Stimulated activated CD8-positive, alpha-beta memory T cell treated with anti-CD3 and anti-CD28 coated beads, Interleukin-4, amount 100 ng/mL, for 48 hours (primary cell): ENCODE results near the gene OXSR1.
"Not testable (repeated sequence)": the region's sequence is repeated elsewhere in the genome, so short reads cannot be mapped to it uniquely, and the experiment has no call there.

Experiments used
- DNase-seq: peaks from one replicate; pipeline ENCODE4 v3.0.0-alpha.2; 2020

The OXSR1 gene

GRCh38 chr3:38169027-38169317, 3.6 kb downstream of the OXSR1 start:
- DNase-seq, result no peak

DNA sequence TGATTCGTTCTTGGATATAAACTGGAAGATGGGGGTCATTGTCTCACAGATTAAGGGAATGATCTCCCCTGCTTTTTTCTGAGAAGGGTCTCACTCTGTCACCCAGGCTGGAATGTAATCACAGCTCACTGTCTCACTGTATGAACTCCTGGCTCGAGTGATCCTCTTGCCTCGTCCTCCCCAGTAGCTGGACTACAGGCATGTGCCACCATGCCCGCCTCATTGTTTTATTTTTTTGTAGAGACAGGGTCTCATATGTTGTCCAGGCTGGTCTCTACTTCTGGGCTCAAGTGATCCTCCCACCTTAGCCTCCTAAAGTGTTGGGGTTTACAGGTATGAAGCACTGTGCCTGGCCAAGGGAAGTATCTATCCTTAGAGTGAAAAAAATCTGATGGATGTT, 5.4 kb downstream of the OXSR1 start:
- DNase-seq, result no peak

GRCh38 chr3:38171622-38172021, 6.3 kb downstream of the OXSR1 start:
- no peak for DNase-seq

- DNase-seq, result no peak
Measured at GRCh38 chr3:38173834-38174418, 8.6 kb downstream of the OXSR1 start.

DNA sequence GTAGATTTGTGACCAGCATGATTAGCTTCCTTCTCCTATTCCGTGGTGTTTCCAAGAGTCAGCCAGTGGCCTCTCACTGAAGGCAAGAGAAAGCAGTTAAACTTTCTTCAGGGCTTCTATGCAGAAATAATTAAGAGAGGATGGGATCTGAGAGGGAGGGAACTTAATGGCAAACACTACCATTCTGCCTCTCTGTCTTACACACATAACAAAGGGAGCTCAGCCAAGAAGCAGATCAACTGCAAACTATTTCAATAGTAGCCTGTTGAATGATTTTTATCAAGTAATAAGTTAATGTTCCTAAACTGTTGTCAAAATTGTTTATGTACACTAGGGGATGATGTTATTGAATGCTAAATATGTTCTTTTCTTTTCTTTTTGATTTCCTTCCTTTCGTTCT, 11.8 kb downstream of the OXSR1 start:
- no peak for DNase-seq

DNA sequence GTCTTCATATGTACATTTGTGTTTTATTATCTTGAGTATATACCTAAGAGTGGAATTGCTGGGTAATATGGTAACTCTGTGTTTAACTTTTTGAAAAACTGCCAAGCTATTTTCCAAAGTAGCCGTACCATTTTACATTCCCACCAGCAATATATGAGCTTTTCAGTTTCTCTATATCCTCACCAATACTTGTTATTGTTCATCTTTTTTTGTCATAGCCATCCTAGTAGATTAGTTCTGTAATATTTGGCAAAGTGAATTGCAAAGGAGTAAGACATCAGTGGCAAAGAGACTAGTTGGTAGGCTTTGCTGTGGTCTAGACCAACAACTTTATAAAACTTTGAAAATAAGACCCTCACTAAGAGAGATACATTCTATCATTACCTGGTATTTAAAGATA, 21.4 kb downstream of the OXSR1 start:
- DNase-seq, result no peak

DNA sequence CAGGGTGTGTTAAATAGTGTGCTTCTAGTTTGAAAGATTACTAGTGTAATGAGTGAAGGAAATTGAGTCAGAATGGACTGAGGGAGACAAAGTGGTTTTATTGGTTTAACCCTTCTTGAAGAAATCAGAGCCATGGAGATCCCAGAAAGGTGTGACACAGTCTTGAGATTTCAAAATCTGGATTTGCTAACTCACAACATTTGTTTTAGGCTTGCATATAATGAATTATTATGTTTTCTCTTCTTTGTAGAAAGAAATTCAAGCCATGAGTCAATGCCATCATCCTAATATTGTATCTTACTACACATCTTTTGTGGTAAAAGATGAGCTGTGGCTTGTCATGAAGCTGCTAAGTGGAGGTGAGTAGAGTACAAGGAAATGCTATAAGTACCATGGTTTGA, 25.1 kb downstream of the OXSR1 start:
- DNase-seq, result no peak

GRCh38 chr3:38202931-38203330, 37.6 kb downstream of the OXSR1 start:
- not testable (repeated sequence) for DNase-seq

- DNase-seq, result no peak
Measured at GRCh38 chr3:38203690-38204089, 38.4 kb downstream of the OXSR1 start.

DNA sequence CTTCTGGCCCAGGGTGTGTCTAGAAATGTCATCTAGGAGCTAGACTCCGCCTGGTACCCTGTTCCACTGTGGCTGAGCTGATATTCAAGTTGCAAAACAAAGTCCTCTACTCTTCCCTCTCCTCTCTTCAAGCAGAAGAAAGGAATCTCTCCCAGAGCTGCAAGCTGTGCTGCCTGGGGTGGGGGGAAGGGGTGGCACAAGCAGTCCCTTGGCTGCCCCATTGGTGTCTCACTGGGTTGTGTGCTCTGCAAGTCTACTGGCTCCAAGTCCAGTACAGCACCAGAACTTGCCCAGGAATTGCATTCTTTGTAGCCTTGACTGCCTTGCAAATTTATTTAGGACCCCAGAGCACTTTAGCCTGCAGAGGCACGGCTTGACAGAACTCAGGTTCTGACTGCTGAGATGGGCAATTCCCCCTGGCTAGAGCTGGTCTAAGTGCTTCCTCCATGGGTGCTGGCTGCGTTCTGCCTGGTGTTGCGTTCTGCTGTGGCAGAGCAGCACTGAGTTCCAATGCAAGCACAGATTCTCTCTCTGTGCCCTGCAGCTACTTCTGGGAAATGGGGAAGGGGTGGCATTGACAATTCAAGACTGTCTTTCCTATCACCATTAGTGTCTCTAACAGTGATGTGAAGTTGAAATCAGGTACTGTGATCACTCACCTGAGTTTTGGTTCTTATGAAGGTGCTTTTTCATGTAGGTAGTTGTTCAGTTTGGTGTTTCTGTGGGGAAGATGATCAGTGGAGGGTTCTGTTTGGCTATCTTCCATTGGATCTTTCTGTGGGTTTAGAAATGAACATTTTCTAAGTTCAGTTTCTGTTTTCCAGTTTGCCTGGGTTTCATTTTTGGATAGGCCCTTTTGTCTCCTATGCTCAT, 39.5 kb downstream of the OXSR1 start:
- no peak for DNase-seq

GRCh38 chr3:38205472-38205805, 40.1 kb downstream of the OXSR1 start:
- peak; percentile 39 for DNase-seq

DNA sequence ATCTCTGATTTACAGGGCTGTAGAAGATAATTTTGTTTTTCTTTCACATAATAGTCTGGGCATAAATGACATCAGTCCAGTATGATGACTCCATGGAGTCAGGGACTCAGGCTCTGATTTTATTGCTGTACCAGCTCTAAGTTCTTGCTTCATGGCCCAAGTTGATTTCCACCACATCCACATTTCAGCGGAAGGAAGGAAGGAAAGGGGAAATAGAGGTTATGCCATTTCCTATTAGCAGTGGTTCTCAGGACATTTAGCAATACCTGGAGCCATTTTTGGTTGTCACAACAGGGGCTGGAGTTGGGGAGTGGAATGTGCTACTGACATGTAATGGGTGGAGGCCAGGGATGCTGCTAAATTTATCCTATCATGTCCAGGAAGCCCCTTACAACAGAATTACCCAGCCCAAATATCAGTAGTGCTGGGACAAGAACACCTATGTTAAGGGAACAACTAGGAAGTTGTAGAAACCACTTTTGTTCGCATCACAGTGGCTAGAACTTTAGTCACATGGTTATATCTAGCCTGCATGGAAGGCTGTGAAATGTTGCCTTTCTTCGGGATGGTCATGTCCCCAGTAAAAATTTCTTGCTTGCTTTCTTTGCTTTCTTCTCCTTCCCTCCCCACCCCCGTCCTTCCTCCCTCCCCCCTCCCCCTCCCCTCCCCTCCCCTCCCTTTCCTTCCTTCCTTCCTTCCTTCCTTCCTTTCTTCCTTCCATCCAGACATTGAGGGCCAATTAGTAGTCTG, 42.1 kb downstream of the OXSR1 start:
- DNase-seq, result no peak

- no peak for DNase-seq
Measured at GRCh38 chr3:38210141-38210757, 44.9 kb downstream of the OXSR1 start.

- DNase-seq, result no peak
Measured at GRCh38 chr3:38212141-38212540, 46.8 kb downstream of the OXSR1 start.

DNA sequence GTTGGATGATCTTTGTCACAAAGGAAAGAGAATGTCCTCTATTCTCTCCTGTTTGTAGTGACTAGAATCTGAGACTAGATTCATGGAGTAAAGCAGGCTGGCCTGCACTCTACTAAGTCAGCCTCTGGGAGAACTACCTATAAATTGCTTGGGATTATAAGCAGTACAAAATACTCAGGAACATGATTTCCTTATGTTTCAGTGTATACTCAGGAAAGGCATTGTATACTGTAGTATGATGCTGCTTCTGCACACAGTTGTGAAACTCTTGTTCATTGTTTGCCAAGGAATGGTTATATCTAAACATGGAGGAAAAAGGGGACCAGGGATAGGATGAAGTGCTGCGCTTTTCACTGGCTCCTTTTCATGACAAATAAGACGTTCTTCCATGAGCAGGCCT, 49.2 kb downstream of the OXSR1 start:
- no peak for DNase-seq

DNA sequence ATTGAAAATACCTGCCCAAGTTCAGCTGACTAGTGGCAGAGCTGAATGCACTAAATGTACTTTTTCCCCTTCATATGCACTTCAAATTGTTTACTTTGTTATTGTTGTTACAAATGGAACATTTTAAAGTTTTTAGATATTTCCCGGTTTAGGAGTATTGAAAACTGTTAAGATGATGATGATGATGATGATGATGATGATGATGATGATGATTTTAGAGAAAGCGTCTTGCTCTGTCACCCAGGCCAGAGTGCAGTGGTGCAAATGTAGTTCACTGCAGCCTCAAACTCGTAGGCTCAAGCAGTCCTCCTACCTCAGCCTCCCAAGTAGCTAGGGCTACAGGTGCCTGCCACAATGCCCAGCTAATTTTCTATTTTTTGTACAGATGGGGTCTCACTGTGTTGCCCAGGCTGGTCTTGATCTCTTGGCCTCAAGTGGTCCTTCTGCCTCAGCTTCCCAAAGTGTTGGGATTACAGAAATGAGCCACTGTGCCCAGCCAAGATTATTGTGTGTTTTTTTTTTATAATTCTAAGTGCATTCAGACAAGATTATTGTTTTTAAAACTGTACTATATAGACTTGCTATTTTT, 54.4 kb downstream of the OXSR1 start:
- DNase-seq, result no peak

GRCh38 chr3:38221005-38221404, 55.7 kb downstream of the OXSR1 start:
- no peak for DNase-seq

DNA sequence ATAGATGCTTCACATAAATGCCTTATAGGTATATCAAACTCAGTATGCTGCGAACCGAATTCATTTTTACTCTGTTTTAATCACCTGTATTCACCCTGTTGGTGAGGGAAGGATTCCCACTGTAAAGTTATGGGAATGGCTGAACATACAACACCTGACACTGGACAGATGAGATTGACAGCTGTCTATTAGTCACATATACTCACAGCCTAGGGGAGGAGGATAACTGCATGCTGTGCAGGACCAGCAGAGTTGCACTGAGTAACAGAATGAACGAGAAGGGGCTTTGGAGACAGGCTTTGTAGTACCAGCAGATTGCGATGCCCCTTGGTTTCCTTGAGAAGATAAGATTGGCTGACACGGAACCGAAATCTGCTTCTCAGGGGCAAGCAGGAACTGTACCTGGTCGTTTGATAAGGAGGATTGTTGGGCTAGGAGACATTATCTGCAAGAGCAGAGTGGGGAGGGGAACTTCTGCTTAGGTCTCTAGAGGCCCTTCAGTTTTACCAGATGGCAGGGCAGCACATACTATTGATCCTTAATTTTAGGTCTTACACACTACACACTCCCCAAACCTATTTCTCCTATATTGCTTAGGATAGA, 56.8 kb downstream of the OXSR1 start:
- DNase-seq, result no peak

DNA sequence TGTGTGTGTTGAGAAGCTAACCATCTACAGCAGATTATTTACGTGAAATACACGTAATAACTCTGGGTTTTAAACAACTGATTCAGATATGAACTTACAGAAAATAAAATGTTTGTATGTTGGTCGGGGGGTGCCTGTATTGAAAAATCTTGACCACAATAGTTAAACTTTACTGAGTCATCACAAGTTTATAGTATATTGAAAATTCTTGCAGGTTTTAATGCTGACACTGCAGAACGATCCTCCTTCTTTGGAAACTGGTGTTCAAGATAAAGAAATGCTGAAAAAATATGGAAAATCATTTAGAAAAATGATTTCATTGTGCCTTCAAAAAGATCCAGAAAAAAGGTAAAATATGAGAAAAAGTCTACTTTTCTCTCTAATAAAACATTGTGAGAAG, 59.0 kb downstream of the OXSR1 start:
- DNase-seq, result no peak

DNA sequence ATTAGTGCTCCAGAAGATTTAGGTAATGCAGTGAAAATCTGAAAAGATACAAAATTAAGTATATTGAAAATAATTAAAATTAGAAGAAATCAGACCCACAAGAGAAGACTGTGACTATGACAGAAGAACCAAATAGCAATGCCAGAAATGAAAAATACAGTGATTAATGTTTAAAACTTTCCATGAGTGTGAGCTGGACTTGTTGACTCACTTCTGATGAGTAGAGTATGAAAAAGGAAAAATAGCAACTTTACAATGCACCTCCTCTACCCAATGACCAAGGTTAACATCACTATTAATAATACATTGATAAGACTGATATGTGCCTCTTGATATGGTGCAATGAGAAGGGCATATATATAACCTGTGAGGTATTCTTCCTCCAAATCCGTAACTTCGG, 60.9 kb downstream of the OXSR1 start:
- no peak for DNase-seq

DNA sequence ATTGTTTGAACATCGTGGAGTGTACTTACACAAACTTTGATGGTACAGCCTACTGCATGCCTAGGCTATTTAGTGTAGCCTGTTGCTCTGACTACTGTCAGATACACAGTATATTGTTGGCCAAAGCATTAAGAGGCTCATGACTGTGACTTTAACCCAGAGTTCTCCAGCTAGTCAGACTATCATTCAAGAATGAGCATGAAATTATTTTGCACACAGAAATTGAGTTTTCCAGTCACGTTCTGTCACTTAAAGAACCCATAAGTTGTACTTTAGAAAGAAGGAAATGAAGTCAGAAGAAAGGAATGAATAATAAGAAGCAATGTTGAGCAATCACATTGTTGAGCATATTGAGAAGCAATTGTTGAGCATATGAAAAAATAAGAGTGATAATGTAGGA, 62.7 kb downstream of the OXSR1 start:
- no peak for DNase-seq

DNA sequence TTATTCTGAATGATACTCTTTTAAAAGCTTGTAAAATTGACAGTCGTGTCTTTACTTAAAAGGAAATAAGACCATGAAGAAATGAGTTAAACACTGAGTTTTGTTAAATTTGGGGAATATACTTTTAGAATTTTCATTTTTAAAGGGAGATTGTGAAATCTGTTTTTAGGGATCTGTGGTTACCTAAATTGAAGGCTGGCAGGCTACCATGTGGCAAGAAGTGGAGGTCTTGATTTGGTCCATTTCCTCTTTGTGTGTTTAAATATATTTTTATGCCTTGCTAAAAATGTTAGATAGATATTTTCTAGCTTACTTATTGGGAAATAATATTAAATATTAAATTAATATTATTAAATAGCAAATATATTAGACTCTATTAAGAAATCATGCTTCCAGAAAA, 63.7 kb downstream of the OXSR1 start:
- DNase-seq, result no peak

DNA sequence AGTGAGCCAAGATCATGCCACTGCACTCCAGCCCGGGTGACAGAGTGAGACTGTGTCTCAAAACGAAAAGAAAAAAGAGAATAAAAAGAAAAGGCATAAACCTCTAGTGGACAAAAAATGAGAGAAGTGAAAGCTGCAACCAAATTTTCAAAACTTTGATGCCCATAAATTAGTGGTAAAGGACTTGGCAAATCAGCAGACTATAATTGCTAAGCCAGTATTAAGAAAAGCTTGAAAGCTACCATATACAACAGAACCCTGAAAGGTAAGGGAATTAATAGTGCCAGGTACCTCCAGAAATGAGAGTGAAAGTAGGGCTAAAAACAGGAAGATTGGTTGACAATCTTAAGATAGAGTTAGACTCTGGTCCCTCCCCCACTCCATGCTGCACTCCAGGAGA, 67.4 kb downstream of the OXSR1 start:
- DNase-seq, result no peak
